A549 (cell line): ENCODE results near the gene CENPX. TPM values are rescaled to one million over a fixed set of nuclear protein-coding genes. Genes with fewer than 3 reads are reported as not detected.
A peak's percentile ranks its signal among the peaks of the same experiment; 100 is the strongest.

ENCODE experiments used
- ATAC-seq, 2 experiments: fragments of 200-7000 bp in 1 of 2; fragments of >200 bp in 1 of 2; cut with Nextera tagmentation in 1 of 2; cut with Tn5 transposase in 1 of 2; 3 replicates each; pipeline versions ENCODE4 v1.8.0 to v1.9.1; 2018 to 2020; ENCODE audit warnings: mild to moderate bottlenecking in 1 of 2, moderate library complexity in 1 of 2
- CTCF ChIA-PET: fragments of 300-600 bp; sonication (Branson Sonifier 250); formaldehyde crosslinking; extraction: SDS; loops from one replicate; lab custom pipeline; 2021; ENCODE audit warnings: antibody characterized with exemption, inconsistent platforms; lab: Yijun Ruan, JAX
- POLR2A ChIA-PET: fragments of 350-600 bp; formaldehyde crosslinking; extraction: SDS; loops from one replicate; lab custom pipeline; 2021; ENCODE audit warnings: antibody characterized with exemption, inconsistent platforms; lab: Yijun Ruan, JAX
- DNase-seq, 2 experiments: peaks; one replicate each; pipeline versions ENCODE4 v3.0.0 to v3.0.0-alpha.2; 2011 to 2016; ENCODE audit warnings: low read depth in 1 of 2, low spot score in 1 of 2
- FAIRE-seq: peaks from 2 replicates; lab custom pipeline; 2011; peaks lifted over from hg19 to GRCh38; lab: Jason Lieb, UNC
- H3K27ac ChIP-seq, 2 experiments: fragments of >200 bp; sonication (Bioruptor Twin); formaldehyde crosslinking; 3 replicates each; pipeline ENCODE4 v1.5.1; 2016 to 2017
- H3K4me1 ChIP-seq: fragments of >200 bp; sonication (Bioruptor Twin); formaldehyde crosslinking; 3 replicates; pipeline ENCODE4 v1.6.1; 2016
- H3K4me2 ChIP-seq: fragments of >200 bp; sonication (Bioruptor Twin); formaldehyde crosslinking; 3 replicates; pipeline ENCODE4 v1.6.1; 2016
- H3K4me3 ChIP-seq: fragments of >200 bp; sonication (Bioruptor Twin); formaldehyde crosslinking; 3 replicates; pipeline ENCODE4 v1.5.1; 2016
- H3K9me3 ChIP-seq: fragments of >200 bp; sonication (Bioruptor Twin); formaldehyde crosslinking; 3 replicates; pipeline ENCODE4 v1.6.1; 2016
- ATOH8 ChIP-seq: fragments of 250-450 bp; sonication (Bioruptor Pico); IDR thresholded peaks from 2 replicates; pipeline ENCODE4 v1.5.0; 2020; ENCODE audit warnings: low read depth, mild to moderate bottlenecking, moderate library complexity
- E2F6 ChIP-seq: IDR thresholded peaks from 2 replicates; pipeline ENCODE4 v1.6.1; 2012; ENCODE audit warnings: low read depth, borderline replicate concordance
- EHMT2 ChIP-seq: fragments of 200-600 bp; sonication (generic); IDR thresholded peaks from 2 replicates; pipeline ENCODE4 v1.6.1; 2016; ENCODE audit warnings: antibody characterized with exemption, low read depth, mild to moderate bottlenecking, moderate library complexity
- EP300 ChIP-seq, 2 experiments: fragments of >200 bp; sonication (Bioruptor Twin); formaldehyde crosslinking; IDR thresholded peaks; 2 replicates in 1 of 2; 3 replicates in 1 of 2; pipeline ENCODE4 v1.6.1; 2016 to 2017
- FOXS1 ChIP-seq: fragments of 250-450 bp; sonication (Bioruptor Pico); IDR thresholded peaks from 2 replicates; pipeline ENCODE4 v1.5.0; 2020; ENCODE audit warnings: mild to moderate bottlenecking, moderate library complexity
- HDAC2 ChIP-seq: fragments of 200-600 bp; sonication (generic); IDR thresholded peaks from 2 replicates; pipeline ENCODE4 v1.6.1; 2016
- HEYL ChIP-seq: fragments of 250-450 bp; sonication (Bioruptor Pico); IDR thresholded peaks from 2 replicates; pipeline ENCODE4 v1.8.0; 2021; ENCODE audit warnings: mild to moderate bottlenecking, moderate library complexity
- HMGXB4 ChIP-seq: fragments of 250-450 bp; sonication (Bioruptor Pico); IDR thresholded peaks from 2 replicates; pipeline ENCODE4 v1.5.0; 2021; ENCODE audit warnings: mild to moderate bottlenecking, moderate library complexity, borderline replicate concordance
- HOXA7 ChIP-seq: fragments of 250-450 bp; sonication (Bioruptor Pico); IDR thresholded peaks from 2 replicates; pipeline ENCODE4 v1.5.0; 2020; ENCODE audit warnings: mild to moderate bottlenecking, moderate library complexity
- HOXB13 ChIP-seq: fragments of 250-450 bp; sonication (Bioruptor Pico); IDR thresholded peaks from 2 replicates; pipeline ENCODE4 v1.5.0; 2020; ENCODE audit warnings: low read depth, mild to moderate bottlenecking, moderate library complexity
- MAX ChIP-seq: IDR thresholded peaks from 2 replicates; pipeline ENCODE4 v1.6.1; 2012
- MYC ChIP-seq: IDR thresholded peaks from 2 replicates; pipeline ENCODE4 v1.6.1; 2012; ENCODE audit warnings: mild to moderate bottlenecking, inconsistent platforms, low read length, improper control_type of control experiment, borderline replicate concordance
- NFE2L2 ChIP-seq: fragments of 150-350 bp; conservative IDR thresholded peaks from 2 replicates; pipeline ENCODE4 v1.6.1; 2014; ENCODE audit warnings: low read length
- NR3C1 ChIP-seq: fragments of >200 bp; sonication (Bioruptor Twin); formaldehyde crosslinking; IDR thresholded peaks from 3 replicates; pipeline ENCODE4 v1.6.1; 2017
- PHF8 ChIP-seq: fragments of 200-600 bp; sonication (generic); IDR thresholded peaks from 2 replicates; pipeline ENCODE4 v1.6.1; 2016; ENCODE audit warnings: low read depth, mild to moderate bottlenecking, antibody characterized with exemption, moderate library complexity, borderline replicate concordance
- RAD21 ChIP-seq, 2 experiments: fragments of >200 bp in 1 of 2; sonication (Bioruptor Twin) in 1 of 2; formaldehyde crosslinking in 1 of 2; IDR thresholded peaks in 1 of 2; conservative IDR thresholded peaks in 1 of 2; 2 replicates in 1 of 2; 3 replicates in 1 of 2; pipeline ENCODE4 v1.6.1; 2012 to 2018; ENCODE audit warnings: inconsistent platforms in 1 of 2
- RNF2 ChIP-seq: fragments of 200-600 bp; sonication (generic); IDR thresholded peaks from 2 replicates; pipeline ENCODE4 v1.6.1; 2016; ENCODE audit warnings: low read depth, mild to moderate bottlenecking, antibody characterized with exemption, moderate library complexity, borderline replicate concordance
- TP53 ChIP-seq: fragments of 250-450 bp; sonication (Bioruptor Pico); IDR thresholded peaks from 2 replicates; pipeline ENCODE4 v1.5.0; 2021; ENCODE audit warnings: mild to moderate bottlenecking, moderate library complexity
- ZNF302 ChIP-seq: fragments of 250-450 bp; sonication (Bioruptor Pico); IDR thresholded peaks from 2 replicates; pipeline ENCODE4 v1.9.0; 2021; ENCODE audit warnings: inconsistent platforms, mild to moderate bottlenecking, moderate library complexity
- ZSCAN20 ChIP-seq: fragments of 250-450 bp; sonication (Bioruptor Pico); IDR thresholded peaks from 2 replicates; pipeline ENCODE4 v1.8.0; 2022; ENCODE audit warnings: mild to moderate bottlenecking, moderate library complexity
- WGBS: methylation state at CpG from one replicate; pipeline ENCODE4 v1.1.6; 2017; ENCODE audit errors: missing lambda C conversion rate; 5-methylcytosine and 5-hydroxymethylcytosine counted together
- polyA plus RNA-seq, 4 experiments: library from polyadenylated mRNA; depleted of rRNA in 3 of 4; stranded (reverse); fragments of >200 nt; fragmentation: RNase III in 1 of 4; extraction: RNeasy Plus Mini Kit Qiagen cat#74134 plus additional on column Dnase treatment in 1 of 4; gene quantifications; 2 replicates in 3 of 4; 3 replicates in 1 of 4; pipeline ENCODE4 v1.2.3, GENCODE V29; 2011 to 2017

CENPX gene
- polyA plus RNA-seq, 2 of the 4 experiments (the other 2 are of a cell fraction): 80.5 to 222 TPM

- no peak for TF ChIP-seq ATOH8 (CRISPR knock-in tag)
- no peak for TF ChIP-seq NR3C1
- no peak for TF ChIP-seq HDAC2
- TF ChIP-seq ZSCAN20 (CRISPR knock-in tag): no peak
- TF ChIP-seq NFE2L2: no peak
- no peak for TF ChIP-seq HMGXB4 (CRISPR knock-in tag)
- TF ChIP-seq FOXS1 (CRISPR knock-in tag): no peak
- TF ChIP-seq MYC: peak; percentile 100
- peak; percentile 56; the same call in 1 of the 2 replicates for TF ChIP-seq TP53 (CRISPR knock-in tag)
- TF ChIP-seq HEYL (CRISPR knock-in tag): no peak
- TF ChIP-seq PHF8: peak; percentile 94; the same call in 1 of the 2 replicates
These were observed 45.4 kb downstream of the CENPX start, which contains the start of gene ASPSCR1 (continued) for GRCh38 chr17:81977211-81977808.

GRCh38 chr17:81976332-81977210 lies 46.1 kb downstream of the CENPX start:
- H3K4me1 ChIP-seq: peaks cover 12% of the 10 kb centered on the region
- POLR2A ChIA-PET: interaction anchor here (1.0 to 1.3 kb wide), 4 partner anchors 9 to 44 kb away, joined by 3 to 5 read pairs (median 4); no protein-coding TSS in a partner anchor
- peak overlapping the region; percentile 94 for H3K4me2 ChIP-seq
- DNase-seq (peak in 1 of 2 experiments; percentile 44), FAIRE-seq (no peak), ATAC-seq (peak; percentile 37 to 48)
- H3K27ac ChIP-seq: peak overlapping the region; percentile 89 to 94
- TF ChIP-seq MAX (peak; percentile 42), ZNF302 (CRISPR knock-in tag) (0 out of 2 replicates have a peak, but pooled peaks have one; percentile 30), E2F6 (no peak; the same call in 1 of the 2 replicates), HOXB13 (CRISPR knock-in tag) (peak; percentile 45; the same call in 1 of the 2 replicates), EP300 (IDR thresholded peaks at IDR 0.05) (no peak)
- WGBS: 69% methylated on average over 27 of the region's 30 CpGs
- peak overlapping the region; percentile 89 for H3K4me3 ChIP-seq
- H3K9me3 ChIP-seq: peaks cover 23% of the 10 kb centered on the region
- CTCF ChIA-PET: interaction anchor here (0.6 to 7.1 kb wide), 10 partner anchors 9 to 587 kb away, joined by 3 to 52 read pairs (median 3); partner anchors contain the start of genes CENPX, LRRC45 and NOTUM

GRCh38 chr17:81973432-81973831 lies 49.2 kb downstream of the CENPX start:
- H3K4me1 ChIP-seq: peaks cover 8% of the 10 kb centered on the region
- no peak overlapping the region for H3K4me2 ChIP-seq
- no peak for ATAC-seq
- ChIA-PET POLR2A (no interaction called here), CTCF (interaction anchor here (0.6 to 7.1 kb wide), 8 partner anchors 11 to 64 kb away, joined by 3 to 52 read pairs (median 10); partner anchors contain the start of genes CENPX, DCXR, LRRC45 and NOTUM)
- H3K4me3 ChIP-seq: no peak overlapping the region
- peak in 1 of 2 experiments; percentile 51 for DNase-seq
- no peak overlapping the region for H3K27ac ChIP-seq
- FAIRE-seq: no peak
- H3K9me3 ChIP-seq: peaks cover 28% of the 10 kb centered on the region
- TF ChIP-seq EHMT2 (no peak), RAD21 (conservative IDR thresholded peaks at IDR 0.05 in 1 of 2, IDR thresholded peaks at IDR 0.05 in 1 of 2) (no peak), RNF2 (no peak), HOXA7 (CRISPR knock-in tag) (no peak), ATOH8 (CRISPR knock-in tag) (no peak)
- TF ChIP-seq, all 56 proteins: peak for 0
